Measurements from ENCODE around the gene TRIM28. TPM values are rescaled to one million over a fixed set of nuclear protein-coding genes. Genes with fewer than 3 reads are reported as not detected.

TRIM28 gene
- total and polyA plus RNA-seq, 9 of the 15 experiments (the other 6 are each of a cell fraction or from before 2014, with no cell fraction given), result 12.1 to 797 (median 490) TPM

GRCh38 chr19:58554494-58555368 is 10.9 kb downstream of the TRIM28 start, which contains the start of gene CHMP2A (continued):
- TF ChIP-seq ATF4 (CRISPR knock-in tag; IDR thresholded peaks at IDR 0.05) (peak; percentile 61), HDAC2 (IDR thresholded peaks at IDR 0.05) (no peak), SMARCA5 (IDR thresholded peaks at IDR 0.05) (no peak), TBL1XR1 (IDR thresholded peaks at IDR 0.05; ENCODE audit: low read length in 2 of 2) (peak in 1 of 2 experiments; percentile 59; a peak in 1 of 4 replicates), DIDO1 (tag; IDR thresholded peaks at IDR 0.05; ENCODE audit: low read depth) (peak; percentile 76), KLF13 (tag; IDR thresholded peaks at IDR 0.05; ENCODE audit: borderline replicate concordance, low read depth) (no peak), RBM17 (IDR thresholded peaks at IDR 0.05; ENCODE audit: borderline replicate concordance, low read depth, low read length) (no peak), MGA (IDR thresholded peaks at IDR 0.05) (no peak; the same call in 1 of the 2 replicates), ARID3A (IDR thresholded peaks at IDR 0.05; ENCODE audit: borderline replicate concordance, low read depth, low read length) (no peak), TARDBP (IDR thresholded peaks at IDR 0.05) (no peak), ZNF586 (CRISPR knock-in tag; conservative IDR thresholded peaks at IDR 0.05) (no peak)

All from K562 (cell line).